Ecto neural progenitor cell (in vitro differentiated cells): ENCODE results near the gene PTPRF.
A peak's percentile ranks its signal among the peaks of the same experiment; 100 is the strongest.
"Not testable (repeated sequence)": the region's sequence is repeated elsewhere in the genome, so short reads cannot be mapped to it uniquely, and the experiment has no call there.

ENCODE experiments used
- DNase-seq: peaks from one replicate; pipeline ENCODE4 v3.0.0-alpha.2; 2018; ENCODE audit warnings: low spot score

Gene PTPRF

DNA sequence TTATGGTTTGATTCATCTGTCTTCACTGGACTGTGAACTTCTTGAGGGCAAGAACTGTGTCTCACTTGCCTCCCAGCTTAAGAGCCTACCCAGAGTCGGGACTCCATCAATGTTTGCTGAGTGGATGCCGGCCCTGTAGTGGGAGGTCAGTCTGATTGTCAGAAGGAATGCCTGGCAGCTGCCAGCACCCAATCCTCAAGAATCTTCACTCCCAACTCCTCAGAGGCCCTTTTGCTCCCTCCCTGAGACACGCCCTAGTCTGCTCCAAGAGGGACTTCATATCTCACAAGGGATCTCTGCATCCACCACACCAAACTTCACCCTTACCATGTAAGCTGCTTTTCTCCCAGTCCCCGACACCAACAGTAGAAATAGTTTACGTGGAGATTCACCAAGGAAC, 104.0 kb downstream of the PTPRF start:
- no peak for DNase-seq

DNA sequence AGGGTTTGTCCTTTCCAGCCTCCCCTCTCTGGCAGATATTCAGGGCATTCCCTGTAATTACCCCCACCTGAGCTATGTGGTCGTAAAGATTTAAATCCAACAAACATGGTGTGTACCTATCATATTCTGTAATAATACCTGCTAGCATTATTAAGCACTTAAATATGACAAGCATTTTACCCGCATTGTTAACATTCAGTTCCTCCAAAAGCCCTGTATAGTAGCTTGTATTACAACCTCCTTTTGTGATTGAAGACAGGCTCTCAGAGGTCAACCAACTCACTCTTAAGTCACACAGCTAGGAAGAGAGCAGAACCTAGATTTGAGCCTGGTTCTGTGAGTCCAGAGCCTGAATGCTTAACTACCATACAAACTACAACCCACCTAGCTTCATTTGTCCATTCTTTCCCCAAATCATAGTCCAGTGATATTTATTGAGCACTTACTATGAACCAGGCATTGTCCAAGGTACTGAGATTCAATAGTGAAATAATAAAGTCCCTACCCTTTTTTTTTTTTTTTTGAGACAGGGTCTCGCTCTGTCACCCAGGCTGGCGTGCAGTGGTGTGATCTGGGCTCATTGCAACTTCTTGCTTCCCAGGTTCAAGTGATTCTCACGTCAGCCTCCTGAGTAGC, 105.4 kb downstream of the PTPRF start:
- DNase-seq = no peak

DNA sequence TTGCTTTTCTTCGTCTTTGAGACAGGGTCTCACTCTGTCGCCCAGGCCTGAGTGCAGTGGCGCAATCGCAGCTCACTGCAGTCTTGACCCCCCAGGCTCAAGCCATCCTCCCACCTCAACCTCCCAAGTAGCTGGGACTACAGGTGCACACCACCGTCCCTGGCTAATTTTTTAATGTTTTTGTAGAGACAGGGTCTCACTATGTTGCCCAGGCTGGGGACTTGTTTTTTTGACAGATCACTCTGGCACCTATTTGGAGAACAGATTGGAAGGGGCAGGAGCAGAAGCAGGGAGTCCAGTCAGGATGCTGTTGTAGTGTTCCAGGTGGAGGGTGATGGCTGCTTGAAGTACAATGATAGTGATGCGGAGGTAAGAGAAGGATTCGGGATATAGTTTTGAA, 106.6 kb downstream of the PTPRF start:
- no peak for DNase-seq

DNA sequence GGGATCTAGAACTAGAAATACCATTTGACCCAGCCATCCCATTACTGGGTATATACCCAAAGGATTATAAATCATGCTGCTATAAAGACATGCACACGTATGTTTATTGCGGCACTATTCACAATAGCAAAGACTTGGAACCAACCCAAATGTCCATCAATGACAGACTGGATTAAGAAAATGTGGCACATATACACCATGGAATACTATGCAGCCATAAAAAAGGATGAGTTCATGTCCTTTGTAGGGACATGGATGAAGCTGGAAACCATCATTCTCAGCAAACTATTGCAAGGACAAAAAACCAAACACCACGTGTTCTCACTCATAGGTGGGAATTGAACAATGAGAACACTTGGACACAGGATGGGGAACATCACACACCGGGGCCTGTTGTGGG, 107.7 kb downstream of the PTPRF start:
- DNase-seq = not testable (repeated sequence)

DNA sequence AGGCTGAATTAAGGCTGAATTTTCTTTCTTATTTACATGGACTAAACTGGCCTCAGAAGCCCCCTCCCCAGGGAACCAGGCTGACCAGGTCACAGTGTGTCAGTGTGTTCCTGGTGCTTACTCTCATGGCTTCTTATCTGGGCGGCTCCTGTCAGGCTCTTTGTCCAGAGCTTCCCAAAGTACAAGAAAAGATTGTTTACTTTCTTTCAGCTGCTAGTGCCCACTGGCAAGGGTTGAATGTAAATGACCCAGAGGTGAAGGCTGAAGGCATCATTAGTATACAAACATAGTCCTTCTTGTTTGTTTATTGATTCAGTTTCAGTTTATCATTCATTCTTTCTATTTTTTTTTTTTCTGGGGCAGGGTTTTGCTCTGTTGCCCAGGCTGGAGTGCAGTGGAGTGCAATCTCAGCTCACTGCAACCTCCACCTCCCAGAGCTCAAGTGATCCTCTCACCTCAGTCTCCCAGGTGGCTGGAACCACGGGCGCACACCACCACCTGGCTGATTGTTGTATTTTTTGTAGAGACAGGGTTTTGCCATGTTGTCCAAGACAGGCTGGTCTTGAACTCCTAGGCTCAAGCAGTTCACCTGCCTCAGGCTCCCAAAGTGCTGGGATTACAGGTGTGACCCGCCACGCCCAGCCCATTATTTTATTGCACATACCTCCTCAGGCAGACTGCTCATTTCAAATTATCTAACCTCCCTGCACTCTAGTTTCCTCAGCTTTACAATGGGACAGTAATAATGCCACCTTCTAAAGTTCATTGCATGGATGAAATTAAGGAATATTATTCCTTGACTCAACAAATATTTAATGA, 109.5 kb downstream of the PTPRF start:
- no peak for DNase-seq

DNA sequence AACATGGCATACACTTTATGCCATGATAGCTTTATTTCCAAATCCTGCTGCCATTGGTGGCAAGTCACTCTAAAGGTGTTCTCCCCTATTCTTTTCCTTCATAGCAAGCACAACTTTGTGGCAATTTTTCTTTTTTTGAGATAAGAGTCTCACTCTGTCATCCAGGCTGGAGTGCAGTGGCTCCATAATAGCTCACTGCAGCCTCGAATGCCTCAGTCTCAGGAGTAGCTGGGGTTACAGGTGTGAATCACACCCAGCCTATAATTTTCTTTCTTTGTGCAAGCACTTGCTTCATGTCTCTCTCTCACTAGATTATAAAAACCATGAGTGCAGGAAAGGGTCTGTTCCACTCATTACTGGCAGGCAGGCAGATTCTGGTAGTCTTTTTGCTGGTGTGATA, 113.9 kb downstream of the PTPRF start:
- no peak for DNase-seq

DNA sequence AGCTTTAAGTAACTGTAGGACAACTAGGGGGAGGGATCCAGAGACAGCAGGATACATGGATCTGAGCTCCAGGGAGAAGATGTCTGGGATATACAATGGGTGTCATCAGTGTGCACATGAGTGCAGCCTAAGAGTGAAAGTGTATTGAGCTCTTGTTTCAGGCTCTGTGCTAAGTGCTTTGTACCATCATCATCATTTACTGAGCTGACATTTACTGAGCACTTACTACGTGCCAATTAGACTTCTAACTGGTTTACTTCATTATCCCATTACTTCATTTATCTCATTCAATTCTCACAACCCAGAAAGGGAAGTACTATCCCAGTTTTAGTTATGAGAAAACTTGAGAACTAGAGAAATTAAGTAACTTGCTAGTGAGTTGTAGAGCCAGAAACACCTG, 114.8 kb downstream of the PTPRF start:
- no peak for DNase-seq

DNA sequence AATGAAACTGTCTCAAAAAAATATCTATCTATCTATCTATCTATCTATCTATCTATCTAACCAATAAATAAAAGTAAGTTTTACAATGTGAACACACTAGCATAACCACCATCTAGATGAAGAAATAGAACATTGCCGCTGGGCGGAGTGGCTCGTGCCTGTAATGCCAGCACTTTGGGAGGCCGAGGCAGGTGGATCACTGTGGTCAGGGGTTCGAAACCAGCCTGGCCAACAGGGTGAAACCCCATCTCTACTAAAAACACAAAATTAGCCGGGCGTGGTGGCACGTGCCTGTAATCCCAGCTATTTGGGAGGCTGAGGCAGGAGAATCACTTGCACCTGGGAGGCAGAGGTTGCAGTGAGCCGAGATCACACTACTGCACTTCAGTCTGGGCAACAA, 116.6 kb downstream of the PTPRF start:
- not testable (repeated sequence) for DNase-seq

DNA sequence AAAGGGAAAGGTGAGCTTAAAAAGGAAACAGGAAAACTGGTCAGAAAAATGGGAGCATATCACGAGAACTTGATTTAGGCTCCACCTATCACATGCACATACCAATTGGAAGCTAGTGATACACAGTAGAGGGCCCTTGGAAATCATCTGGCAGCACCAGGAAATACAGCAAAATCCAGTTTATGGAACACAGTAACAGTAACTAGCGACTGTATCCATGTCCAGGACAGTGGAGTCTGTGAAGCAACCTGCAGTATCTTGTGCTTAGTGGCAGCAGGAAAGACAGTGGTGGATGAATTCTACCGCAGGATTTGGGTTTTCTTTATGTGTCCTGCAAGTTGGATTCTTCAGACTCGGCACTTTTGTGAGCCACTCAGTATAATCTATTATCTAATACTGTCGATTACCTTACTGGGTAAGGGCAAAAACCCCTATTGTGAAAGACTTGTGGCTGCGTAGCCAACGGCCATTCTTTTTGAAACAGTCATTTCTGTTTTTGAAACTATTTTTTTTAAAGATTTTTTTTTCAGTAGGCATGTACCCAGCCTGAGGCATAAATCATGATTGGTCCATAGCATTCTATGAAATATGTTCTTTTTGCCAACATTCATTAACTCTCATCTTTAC, 117.7 kb downstream of the PTPRF start:
- DNase-seq = no peak

DNA sequence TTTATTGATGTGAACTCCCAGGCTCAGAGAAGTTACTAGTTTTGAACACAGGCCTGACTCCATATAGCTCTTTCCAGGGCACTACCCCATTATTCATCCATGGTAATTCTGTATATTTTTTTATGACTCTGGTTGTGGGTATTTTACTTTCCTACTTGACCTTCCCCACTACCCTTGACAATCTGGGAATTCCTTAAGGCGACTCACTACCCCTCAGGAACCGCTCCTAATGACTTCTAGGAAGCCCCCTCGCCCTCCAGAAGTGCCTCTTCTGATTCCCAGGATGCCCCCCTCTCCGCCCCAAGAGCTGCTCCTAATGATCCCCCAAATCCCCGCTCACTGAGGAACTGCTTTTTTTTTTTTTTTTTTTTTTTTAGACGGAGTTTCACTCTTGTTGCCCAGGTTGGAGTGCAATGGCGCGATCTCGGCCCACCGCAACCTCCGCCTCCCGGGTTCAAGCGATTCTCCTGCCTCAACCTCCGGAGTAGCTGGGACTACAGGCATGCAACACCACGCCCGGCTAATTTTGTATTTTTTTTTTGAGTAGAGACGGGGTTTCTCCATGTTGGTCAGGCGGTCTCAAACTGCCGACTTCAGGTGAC, 118.3 kb downstream of the PTPRF start:
- DNase-seq = no peak

DNA sequence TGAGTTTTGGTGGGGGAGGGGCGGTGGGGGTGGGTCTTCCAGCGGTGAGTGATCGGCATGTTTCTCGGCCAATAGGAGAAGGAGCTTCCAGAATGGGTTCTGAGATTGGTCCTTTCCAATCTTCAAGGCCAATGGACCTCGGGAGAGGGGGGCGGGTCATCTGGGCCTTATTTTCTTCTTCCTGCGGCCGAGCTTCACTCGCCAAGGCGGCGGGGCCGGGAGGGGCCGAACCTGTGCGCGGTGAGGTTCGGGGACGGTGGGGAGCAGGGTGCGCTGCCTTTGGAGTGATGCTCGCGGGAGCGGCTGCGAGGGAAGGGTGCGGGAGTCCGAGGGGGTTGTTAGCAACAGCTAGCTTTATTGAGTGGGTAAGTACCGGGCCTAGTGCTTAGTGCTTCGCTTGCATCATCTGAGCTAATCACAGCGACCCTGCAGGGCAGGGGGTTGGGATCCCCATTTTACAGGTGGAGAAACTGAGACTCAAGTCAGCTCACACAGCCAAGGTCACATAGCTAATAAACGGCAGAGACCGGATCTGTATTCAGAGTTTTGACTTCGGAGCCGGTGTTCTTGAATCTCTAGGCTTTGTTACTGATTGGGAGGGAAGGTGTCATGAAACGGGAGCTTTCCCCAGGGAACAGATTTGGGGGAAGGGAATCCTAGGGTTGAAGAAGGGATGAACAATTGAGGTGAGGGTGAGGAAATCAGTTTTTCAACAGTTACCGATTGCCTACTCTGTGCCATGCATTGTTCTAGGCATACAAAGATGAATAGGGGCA, 119.8 kb downstream of the PTPRF start:
- peak; percentile 95 for DNase-seq

DNA sequence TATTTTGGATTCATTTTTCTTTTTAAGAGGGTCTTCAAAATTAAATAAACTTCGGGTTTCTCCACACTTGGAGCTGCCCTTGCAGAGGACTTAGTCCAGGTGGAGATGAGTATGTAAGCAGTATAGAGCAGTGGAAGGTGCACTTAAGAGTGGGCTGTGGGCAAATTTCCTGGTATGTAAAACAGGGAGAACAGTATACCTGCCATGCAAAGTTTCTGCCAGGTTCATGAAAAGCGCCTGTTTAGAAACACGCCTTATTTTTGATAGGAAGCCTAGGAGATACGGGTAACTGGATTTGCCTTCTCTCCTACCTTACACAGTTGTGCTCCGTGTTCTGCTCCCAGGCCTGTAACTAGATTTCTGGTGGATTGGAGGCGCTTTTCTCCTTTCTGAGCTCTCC, 120.5 kb downstream of the PTPRF start:
- no peak for DNase-seq

DNA sequence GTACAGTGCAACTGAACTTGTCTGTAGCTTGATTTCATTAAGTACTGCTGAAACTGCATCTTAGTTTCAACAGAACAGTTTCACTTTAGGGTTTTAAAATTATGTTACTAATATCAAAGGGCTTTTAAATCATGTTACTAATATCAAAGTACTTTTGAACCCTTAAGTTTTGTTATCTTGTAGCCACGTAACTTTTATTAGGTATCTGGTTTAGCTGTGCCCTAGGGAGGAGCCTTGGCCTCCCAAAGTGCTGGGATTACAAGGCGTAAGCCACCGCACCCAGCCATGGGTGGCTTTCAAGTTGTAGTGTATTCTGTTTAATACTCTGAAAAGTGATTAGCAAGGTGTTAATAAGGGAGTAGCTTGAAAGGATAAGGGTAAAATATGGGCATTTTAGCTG, 121.2 kb downstream of the PTPRF start:
- no peak for DNase-seq

DNA sequence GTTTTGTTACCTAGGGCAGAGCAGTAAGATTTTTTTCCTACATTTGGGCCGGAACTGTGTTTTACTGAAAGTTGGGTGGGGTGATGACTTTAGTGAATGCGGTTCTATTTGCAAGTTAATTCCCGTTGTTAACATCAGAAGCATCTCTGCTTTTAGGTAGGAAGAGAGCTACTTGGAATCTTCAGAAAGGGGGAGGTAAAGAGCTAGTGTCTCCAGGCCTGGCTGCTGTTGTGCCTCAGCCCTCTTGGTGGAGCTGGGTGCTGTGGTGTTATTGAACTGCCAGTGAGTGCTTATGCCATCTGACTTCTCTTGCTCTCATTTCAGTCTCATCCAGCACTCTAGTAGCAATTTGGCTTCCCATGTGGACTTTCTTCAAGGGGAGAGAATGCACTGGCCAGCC, 122.7 kb downstream of the PTPRF start:
- DNase-seq = no peak

DNA sequence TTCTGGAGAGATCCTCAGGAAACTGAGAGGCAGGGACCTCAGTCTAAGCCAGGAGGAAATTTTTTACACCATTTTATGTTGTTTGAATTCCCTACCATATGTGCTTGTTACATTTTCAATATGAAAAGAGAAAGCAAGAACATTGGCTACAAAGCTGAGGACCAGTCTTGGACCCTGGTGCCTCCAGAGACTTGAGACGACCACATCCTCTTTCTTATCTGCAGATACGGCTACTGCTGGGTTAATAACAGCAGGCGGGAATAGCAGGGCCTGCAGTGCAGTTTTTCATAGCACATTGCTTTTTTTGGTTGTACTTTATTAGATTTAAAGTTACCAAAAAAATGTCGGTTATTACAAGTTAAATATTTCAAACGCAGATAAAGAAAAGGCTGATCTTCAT, 123.2 kb downstream of the PTPRF start:
- DNase-seq = no peak

DNA sequence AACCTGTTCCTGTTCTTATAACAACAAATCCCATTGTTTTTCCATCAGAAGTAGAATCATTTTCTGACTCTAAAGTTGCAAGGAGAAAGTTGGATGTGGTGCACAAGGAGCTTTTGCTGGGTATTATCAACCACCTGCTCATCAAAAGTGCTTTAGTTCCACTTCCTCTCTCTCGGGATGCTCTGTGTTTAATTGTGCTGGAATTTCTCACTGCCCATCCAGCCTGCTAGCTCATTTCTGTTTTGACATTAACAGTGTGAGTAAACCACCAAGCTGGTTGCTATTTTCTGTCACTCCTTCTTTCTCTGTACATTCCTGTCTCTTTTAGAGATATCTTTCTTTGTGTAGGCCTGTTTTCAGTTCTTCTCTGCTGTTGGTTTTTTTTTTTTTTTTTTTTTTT, 125.3 kb downstream of the PTPRF start:
- DNase-seq = no peak

DNA sequence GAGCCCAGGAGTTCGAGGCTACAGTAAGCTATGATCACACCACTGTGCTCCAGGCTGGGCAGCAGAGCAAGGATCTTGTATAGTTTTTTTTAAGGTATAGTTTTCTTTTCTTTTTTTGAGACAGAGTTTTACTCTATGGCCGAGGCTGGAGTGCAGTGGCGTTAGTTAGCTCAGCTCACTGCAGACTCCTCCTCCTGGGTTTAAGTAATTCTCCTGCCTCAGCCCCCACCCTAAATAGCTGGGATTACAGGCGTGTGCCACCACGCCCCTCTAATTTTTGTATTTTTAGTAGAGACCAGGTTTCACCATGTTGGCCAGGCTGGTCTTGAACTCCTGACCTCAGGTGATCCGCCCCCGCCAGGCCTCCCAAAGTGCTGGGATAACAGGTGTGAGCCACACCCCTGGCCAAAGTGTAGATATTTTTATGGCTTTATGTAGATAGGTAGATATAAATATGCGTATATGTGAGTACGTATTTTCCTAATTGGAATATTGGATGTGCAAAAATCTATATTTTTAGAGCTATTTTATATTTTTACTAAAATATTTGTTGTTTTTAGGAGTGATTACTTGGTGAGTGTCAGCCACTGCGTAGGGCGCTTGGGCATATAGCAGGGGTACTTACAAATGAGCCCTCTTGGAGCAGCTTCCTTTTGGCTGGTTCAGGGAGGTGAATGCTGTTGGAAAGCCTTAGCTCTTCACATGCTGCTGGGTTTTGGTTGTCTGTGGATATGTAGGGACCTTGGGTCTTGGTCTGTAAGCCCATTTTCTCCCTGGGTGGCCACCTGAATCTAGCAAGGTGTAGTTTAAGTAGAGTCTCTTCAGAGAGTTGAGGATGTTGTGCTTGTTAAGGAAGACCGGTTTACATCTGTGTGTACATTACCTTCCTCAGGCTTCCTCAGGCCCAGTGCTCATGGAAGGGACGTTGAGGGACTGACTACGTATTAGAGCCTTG, 128.8 kb downstream of the PTPRF start:
- no peak for DNase-seq

DNA sequence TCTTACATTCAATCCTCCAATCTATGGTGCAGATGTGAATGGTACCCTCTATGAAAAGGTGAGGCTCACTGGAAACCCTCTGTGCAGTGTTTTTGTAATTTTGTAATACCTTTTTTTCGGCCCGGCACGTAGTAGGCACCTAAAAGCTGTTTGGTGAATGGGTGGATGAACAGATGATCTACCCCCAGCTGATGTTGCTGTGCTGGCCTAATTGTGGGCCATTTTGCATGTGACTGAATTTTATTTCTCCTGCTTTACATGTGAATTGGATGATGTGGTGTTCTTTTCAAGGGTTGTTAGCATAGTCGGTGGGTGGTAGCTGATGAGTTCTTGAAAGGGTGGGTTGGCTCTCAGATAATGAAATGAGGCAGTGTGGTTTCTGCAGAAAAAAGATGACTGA, 129.7 kb downstream of the PTPRF start:
- DNase-seq = no peak

DNA sequence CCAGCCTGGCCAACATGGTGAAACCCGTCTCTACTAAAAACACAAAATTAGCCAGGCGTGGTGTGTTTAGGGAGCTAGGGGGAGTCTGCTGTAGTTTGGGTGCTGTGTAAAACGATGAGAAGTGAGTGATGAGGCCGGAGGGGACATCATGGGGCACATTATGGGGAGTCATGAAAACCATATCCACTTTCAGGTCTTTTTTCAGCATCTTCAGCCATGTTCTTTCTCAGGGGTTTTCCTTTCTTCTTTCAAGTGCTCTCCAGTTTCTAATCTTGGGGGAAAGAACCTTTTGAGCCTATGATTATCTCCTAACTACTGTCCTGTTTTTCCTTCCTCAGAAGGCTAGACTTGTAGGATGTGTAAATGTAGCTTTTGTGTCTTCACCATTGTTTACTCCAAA, 133.7 kb downstream of the PTPRF start:
- no peak for DNase-seq

DNA sequence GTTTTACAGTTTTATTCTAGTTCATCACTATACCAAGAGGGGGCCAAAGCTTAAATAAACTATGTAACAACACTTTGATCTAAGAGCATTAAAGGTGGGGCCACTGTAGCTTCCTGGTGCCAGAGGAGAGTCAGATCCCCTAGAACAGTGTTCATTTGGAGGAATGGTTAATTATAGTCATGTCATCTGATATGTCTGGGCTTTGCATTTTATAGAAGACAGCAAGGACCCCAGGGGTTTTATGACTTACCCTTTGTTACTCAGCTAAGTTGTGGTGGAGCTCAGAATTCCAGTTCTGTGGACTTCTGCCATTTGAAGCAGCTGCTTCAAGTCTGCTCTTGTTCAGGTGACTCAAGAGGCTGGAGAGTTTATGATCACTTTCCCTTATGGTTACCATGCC, 135.9 kb downstream of the PTPRF start:
- DNase-seq = no peak

DNA sequence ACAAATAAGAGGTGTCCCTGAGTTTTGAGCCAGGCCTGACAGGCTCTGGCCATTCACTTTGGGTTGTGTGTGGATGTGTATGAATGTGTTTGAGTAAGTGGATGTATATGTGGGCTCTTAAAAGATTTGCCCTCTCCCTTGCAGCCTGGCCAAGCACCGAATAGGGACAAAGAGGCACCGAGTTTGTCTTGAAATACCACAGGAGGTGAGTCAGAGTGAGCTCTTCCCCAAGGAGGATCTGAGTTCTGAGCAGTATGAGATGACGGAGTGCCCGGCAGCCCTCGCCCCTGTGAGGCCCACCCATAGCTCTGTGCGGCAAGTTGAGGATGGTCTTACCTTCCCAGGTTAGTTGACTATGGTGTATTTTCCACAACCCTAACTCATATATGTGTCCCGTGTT, 138.3 kb downstream of the PTPRF start:
- DNase-seq = no peak
